Glomerular endothelial cell (primary cell): Measurements from ENCODE around the gene DNAH9. TPM values are rescaled to one million over a fixed set of nuclear protein-coding genes. Genes with fewer than 3 reads are reported as not detected.

ENCODE experiments used
- DNase-seq: peaks from one replicate; pipeline ENCODE4 v3.0.0-alpha.2; 2011; ENCODE audit warnings: low read depth, low spot score; ENCODE audit errors: extremely low read depth
- total RNA-seq: library from RNA; depleted of rRNA; stranded (reverse); fragments of >200 nt; gene quantifications from 2 replicates; pipeline ENCODE4 v1.2.3, GENCODE V29; 2015

DNAH9 gene
- total RNA-seq, 1 donor from 2014 or later: not detected

DNA sequence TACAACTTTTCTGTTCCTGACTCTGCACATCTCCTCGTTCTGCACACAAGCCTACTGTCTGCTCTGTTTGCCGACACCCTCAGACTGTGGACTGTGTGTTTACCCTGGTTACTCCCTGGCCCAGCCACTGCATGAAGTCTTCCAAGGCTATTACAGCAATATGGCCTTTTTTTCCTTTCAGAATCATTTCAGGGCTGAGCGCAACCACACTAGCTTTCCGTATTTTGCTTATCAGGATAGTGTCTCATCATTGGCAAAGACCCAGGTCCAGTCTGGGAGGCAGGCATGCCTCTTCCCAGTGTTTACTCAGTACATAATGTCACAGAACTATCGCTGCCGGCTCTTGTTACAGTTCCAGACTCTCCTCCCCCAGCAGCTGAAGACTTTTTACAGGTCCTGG, 10.1 kb downstream of the DNAH9 start:
- no peak for DNase-seq

DNA sequence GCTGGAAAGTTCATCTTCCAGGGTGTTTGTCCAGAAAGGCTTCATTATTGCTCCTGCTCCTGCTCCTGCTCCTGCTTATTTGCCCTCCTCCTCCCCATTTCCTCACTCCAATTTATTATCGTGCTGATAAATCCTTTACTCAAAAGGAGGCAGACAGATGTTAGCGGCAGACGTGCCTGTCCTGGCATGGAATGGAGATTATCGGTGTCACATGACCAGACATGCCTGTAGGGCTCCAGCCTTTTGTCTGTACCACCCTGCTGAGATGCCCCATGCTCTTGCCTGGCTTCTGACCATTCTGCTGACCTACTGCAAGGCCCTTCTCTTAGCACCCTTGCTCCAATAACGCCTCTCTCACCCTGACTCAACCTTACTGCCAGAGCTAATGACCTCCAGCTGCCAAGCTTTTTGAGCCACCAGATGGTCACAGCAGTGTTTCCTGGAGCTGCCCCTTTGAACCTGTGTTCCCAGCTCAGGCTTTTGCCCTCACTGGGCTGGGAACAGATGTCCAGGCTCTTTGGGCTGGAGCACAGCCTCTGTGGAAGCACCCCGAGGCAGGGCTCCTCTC, 12.8 kb downstream of the DNAH9 start:
- no peak for DNase-seq

DNA sequence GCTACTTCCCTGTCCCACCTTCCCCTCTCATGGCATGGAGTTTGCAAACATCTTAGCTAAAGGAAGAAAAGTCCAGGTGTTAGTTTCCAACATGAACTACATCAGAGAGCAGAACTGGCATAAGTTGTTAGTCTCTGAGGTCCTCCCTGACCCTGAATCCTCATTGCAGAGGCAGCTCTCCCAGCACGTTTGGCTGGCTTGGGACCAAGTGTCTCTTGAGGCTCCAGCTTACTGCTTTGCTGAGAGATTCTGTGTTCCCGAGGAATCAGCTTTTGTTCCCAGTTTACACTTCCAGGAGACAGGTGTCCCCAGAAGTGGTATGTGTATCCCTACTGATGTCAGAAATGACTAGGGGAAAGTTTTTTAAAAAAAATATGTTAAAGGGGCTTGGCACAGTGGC, 14.7 kb downstream of the DNAH9 start:
- DNase-seq: no peak

DNA sequence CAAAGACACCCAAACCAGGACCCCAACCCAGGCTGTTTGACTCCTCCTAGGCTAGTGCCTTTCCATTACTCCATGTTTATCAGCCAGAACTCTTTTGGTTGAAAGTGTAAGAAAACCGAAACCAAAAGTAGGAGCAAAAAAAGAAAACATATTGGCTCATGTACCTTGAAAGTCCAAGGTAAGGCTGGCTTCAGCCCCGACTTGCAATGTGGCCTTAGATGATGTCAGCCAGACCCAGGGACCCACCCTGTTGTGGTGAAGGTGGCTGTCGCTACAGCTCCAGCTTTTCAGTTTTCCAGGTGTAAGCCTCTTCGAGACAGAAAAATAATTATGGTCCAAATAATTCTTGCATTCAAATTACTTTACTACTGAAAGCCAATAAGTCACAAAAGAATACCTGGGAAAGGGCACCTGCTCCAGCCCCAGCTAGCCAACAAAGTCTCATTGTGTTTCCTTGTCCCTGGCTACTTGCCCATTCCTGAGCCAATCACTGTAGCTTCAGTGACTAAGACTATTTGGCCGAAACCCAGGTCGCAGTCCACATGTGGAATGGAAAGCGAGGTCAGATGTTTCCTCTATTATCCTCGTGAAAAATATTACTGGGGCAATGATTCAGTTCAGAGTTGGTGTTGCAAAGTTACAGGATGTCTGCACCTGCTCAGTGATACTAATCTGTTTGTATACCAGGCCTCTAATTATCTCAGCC, 20.7 kb downstream of the DNAH9 start:
- no peak for DNase-seq

DNA sequence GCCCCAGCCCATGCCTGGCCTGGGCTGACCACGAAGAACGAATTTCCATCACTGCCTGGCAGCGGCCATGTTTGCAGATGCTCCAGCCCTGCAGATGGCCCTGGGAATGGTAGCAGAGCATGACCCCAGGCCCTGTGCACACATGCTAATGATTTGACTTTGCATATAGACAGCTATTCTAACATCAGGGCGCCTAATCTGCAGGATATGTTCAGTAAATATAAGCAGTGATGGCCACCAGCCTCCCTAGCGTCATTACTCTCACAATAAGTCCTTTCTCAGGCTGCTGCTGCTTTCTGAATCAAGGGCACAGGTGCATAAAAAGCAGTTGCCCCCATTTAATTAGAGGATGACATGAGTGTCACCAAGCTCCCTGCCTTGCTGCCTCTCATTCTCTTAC, 24.2 kb downstream of the DNAH9 start:
- DNase-seq: no peak

DNA sequence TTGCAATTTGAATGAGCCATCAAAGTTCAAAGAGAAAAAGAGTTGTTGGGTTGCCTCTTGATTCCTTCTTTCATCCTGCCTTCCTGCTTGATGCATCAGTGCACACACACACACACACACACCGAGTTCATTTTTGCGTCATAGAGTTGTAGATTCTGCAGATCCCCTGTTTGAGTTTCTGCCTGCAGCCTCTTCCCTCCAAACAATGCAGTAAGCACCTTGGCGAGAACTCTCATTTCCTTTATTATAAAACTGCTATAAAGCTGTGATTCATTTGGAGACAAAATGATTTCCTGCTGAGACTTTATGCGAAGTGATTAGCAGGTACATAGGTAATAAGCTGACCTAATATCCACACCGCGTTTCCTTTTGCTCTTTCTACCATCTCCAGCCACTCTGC, 26.7 kb downstream of the DNAH9 start:
- DNase-seq: no peak

DNA sequence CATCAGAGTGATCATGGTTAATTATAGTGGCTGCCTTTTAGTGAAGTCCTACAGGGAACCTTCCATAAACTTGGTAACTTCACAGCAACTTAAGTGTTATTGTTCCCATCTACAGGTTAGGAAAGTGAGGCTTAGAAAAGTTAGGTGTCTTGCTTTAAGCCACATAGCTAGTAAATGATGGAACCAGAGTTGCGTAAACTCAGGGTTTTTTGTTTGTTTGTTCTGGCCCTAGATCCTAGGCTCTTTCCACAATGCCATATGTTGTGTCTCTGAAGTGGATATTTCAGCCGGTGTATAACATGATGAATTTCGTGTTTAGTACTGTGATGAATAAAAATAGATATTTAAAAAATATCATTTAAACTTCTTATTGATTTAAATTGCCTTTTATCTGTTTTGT, 27.6 kb downstream of the DNAH9 start:
- no peak for DNase-seq

DNA sequence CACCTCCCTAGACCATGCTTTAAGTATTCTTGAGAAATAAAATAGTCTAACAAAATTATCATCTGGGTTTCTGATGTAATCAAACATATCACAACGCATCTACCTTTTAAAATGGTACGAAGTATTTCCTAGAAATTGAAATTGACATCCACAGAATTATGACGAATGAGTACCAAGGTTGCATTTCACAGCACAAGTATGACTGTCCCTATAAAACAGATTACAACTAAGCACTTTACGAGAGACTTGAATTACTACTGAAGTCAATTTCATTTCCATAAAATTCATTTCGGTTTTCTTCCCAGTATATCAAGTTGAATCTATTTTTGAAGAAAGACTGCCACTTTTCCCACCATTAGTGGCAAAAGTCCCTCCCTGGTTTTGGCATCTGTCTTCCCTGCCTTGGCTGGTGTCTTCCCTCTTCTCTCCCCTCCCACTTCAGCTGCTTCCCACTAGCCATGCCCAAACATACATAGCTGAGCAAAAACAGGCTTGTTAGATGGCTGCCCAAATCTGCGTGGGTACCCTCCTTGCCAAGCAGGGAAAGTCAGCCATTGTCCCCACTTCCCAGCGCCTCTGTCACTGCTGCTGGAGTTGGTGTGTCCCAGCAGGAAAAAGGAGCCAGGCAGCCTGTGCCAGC, 29.2 kb downstream of the DNAH9 start:
- DNase-seq: no peak

DNA sequence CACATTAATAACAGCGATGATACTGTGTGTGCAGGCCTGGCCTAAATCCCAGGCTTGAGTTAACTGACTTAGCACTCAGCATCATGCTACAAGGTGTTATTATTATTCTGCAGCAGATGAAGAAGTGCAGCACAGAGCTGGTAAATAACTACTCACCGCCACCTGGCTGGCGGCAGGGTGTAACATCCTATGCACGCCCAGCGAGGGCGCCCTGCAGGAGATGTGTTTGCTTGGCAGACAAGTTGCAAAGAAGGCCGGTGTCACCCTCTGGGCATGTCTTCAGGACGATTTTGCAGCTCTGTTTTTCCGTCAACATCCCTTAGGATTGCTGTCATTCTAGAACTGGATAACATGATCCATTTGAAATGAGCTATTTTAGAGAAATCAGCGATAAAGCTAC, 30.1 kb downstream of the DNAH9 start:
- no peak for DNase-seq

DNA sequence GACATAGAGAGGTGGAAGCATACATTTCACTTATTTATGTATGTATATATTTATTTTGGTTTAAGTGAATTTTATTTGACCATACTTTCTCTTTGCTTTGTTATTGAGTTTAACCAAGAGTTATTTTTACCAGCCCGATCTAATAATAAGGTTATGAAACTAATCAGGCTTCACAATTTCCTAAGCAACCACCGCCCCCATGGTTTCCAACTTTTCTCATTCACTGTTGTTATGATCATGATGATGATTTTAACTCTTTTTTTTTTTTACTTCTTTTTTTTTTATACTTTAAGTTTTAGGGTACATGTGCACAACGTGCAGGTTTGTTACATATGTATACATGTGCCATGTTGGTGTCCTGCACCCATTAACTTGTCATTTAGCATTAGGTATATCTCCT, 30.6 kb downstream of the DNAH9 start:
- no peak for DNase-seq

DNA sequence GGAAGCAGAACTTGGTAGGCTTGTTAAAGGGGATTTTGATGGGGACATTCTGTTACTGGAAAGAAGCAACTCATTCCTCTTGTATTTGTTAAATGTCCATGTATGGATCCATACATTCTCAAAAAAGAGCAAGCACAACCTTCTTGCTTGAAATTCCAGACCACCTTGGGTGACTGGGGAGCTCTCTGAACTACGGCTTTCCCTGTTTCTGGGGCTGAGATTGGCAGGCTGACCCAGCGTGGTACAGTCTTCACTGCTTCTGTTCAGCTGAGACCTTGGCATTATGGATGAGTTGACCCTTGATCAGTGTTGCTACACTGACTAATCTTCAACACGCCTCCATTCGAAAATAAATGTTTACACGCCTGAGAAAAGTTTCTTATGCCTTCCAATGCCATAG, 38.5 kb downstream of the DNAH9 start:
- DNase-seq: no peak

DNA sequence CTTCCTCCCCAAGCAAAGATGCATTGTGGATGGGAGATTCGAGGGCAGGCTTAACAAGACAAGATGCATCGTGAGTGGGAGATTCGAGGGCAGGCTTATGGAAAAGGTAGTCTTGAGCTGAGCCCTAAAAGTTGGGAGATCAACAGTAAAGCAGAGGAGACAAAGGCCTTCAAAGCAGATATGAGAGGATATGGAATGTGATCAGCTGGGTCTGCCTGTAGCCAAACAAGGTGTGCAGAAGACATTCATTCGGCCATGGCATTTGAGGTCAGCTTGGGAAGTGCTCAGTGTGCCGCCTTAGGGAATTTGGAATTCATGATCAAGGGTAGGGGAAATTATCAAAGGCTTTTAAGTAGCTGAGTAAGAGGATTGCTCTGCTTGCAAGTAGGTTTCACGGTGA, 39.5 kb downstream of the DNAH9 start:
- DNase-seq: no peak

DNA sequence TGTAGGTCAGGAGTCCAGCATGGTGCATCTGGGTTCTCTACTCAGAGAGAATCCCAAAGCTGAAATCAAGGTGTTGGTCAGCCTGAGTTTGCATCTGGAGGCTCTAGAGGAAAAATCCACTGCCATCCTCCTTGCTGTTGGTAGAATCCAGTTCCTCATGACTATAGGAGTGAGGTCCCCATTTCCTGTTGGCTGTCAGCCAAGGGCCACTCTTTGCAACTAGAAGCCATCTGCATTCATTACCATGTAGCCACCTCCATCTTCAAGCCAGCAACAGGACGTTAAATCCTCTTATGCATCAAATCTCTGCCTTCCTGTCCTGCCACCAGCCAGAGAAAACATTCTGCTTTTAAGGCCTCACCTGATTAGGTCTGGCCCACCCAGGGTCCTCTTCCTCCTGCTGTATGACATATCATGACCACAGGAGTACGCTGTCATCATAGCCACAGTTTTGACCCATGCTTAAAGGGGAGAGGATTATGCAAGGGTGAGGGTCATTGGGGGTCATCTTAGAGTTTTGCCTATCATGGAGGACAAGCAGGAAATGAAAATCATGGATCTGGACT, 40.5 kb downstream of the DNAH9 start:
- no peak for DNase-seq

DNA sequence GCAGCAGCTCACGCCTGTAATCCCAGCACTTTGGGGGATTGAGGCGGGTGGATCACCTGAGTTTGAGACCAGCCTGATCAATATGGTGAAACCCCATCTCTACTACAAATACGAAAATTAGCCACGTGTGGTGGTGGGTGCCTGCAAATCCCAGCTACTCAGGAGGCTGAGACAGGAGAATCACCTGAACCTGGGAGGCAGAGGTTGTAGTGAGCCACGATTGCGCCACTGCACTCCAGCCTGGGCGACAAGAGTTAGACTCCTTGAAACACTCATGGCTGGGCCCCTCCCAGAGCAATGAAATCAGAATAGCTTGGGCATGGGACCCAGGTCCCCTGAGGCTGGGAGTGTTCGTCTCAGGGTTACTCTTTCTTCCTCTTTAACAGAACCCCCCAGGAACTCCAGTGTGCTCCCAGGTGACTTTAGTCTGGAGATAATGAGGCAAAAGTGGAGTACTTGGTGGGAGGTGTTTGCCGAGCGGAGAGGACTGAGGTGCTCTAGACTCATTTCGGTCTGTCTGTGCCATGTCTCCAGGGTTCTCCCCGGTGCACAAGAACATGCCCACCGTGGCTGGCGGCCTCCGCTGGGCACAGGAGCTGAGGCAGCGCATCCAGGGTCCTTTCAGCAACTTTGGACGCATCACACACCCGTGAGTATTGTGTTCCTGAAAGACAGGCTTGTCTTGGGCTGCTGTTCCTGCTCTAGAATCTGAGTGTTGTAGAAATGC, 41.6 kb downstream of the DNAH9 start:
- DNase-seq: no peak

DNA sequence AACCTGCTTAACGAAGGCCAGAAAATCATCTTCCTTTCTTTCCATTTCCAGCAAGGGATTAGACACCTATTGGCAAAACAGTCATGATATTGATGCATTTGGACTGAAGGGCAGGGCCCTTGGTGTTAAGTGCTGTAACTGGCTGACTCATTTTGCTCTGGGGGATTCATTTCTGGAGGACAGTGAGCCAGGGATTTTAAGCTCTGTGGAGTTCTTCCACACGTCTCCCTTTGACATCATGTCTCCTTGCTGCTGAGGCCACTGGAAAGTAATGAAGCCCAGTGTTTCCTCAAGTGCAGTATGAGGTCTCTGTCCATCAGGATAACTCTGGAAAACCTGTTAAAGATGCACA, 42.2 kb downstream of the DNAH9 start:
- DNase-seq: no peak

DNA sequence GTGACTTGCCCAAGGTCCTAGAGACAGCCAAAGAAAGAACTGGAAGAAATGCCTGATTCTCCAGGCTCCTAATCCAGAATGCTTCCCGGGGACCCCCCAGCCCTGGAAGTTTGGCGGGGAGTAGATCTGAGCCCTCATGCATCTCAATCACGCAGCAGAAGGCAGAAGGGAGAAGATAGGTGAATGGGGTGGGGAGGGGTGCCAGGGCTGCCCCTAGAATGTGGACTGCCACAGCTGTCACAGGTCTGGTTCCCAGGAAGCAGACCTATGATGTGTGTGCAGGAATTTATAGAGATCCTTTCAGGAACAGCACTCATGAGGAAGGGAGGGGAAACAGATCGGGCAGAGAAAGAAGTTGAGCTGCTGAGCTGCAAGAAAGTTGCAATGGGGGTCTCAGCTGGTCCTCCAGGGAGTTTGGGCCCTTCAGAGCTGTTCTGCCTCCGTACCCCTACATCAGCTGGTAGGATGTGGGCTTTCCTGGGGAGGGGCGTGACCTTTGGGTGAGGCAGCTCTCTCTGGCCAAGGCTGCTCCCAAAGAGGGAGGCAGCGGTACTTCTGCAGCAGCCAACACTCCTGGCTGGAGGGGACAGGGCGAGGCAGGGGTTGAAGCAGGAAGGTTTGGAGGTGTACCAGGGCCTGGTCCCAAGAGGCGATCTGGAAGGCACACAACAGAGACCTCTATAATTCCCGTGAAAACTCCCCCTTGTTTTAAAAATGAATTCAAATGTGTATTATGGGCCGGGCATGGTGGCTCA, 43.4 kb downstream of the DNAH9 start:
- no peak for DNase-seq

DNA sequence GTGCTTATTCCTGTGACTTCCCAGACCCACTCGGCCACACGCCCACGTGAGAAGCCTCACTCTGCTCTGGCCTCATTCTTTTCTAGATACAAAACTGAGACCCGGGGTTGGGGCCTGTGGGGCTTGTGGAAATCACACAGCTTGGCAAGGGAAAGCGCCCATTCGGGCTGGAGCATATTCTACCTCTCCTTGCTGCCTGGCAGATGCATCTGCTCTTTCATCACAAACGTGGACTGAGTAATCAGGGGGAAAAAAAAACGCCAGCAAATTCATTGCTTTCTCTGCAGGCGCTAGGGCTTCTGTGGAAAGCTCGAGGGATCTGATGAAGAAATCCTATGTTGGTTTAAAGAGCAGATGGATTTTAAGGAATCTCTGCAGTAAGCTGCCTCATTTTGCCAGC, 44.4 kb downstream of the DNAH9 start:
- no peak for DNase-seq

DNA sequence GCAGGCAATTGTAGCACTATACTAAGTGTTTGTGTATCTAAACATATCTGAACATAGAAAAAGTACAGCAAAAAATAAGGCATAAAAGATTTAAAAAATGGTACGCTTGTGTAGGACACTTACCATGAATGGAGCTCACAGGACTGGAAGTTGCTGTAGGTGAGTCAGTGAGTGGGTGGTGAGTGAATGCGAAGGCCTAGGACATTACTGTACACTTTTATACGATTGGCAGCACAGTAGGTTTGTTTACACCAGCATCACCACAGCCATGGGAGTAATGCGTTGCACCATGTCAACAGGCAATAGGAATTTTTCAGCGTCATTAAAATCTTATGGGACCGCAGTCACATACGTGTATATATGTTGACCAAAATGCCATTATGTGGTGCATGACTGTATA, 45.6 kb downstream of the DNAH9 start:
- no peak for DNase-seq

DNA sequence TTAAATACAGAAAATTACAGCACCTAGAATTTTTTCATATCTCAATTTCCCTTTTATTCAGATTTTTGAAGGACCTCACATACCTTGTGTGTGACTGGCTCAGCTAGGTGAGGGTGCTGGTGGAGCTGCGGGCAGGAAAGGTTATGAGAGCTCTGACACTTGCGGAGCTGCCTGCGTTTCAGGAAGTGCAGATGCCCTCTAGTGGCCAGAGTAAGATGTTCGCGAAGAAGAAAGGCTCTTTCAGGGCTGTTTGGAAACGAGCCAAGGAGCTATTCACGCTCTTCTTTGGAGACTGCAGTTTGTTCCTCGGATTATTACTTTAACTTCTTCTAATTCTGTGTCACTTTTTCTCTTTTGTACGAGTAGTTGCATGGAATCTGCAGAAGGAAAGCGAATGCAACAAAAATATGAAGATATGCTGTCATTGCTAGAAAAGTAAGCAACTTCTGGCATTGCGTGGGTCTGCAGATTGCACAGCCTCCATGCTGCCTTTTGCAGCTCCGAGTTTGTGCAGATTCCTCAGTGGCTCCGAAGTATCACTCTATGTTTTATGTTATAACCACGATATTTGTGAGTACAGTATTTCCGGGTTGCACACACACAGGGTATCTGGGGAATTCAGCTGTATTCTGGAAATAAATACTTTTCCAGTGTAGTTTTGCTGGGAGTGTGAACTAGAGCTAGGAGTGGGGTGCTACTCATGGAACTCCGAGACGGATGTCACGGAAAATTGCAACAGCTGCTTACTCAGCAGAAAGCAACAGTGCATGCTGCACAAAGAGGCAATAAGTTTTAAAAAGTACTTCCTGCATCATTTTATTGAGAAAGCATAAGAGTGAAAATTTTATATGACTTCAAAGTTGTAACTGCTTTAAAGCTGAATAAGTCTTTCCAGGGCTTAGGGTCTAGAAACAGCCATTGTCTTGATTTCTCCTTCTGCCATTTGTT, 46.3 kb downstream of the DNAH9 start:
- peak; percentile 18 for DNase-seq

DNA sequence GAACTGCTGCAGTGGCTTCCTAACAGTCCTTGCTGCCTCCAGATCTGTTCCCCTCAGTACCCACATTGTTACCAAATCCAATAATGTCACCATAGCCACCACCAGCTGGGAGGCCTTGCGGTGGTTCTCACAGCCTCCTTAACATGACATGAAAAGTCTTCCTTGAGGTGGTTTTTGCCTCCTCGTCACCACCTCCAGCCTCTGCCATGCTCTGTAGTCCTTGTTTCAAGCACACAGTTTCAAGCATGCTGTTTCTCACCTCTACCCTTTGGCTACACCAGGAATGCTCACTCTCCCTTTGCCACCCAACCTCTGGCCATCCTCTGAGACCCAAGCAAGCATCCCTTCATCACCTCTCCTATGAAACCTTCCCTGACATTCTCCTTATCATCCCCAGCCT, 47.2 kb downstream of the DNAH9 start:
- no peak for DNase-seq
